Bronchial smooth muscle cell (primary cell): ENCODE data around the gene HELB. TPM values are rescaled to one million over a fixed set of nuclear protein-coding genes. Genes with fewer than 3 reads are reported as not detected.

Experiments
- total RNA-seq: library from RNA; depleted of rRNA; stranded (reverse); fragments of >200 nt; gene quantifications from 2 replicates; pipeline ENCODE4 v1.2.1, GENCODE V29; 2014

HELB gene
- total RNA-seq: 1.5 and 2.2 TPM in 2 replicates

DNA sequence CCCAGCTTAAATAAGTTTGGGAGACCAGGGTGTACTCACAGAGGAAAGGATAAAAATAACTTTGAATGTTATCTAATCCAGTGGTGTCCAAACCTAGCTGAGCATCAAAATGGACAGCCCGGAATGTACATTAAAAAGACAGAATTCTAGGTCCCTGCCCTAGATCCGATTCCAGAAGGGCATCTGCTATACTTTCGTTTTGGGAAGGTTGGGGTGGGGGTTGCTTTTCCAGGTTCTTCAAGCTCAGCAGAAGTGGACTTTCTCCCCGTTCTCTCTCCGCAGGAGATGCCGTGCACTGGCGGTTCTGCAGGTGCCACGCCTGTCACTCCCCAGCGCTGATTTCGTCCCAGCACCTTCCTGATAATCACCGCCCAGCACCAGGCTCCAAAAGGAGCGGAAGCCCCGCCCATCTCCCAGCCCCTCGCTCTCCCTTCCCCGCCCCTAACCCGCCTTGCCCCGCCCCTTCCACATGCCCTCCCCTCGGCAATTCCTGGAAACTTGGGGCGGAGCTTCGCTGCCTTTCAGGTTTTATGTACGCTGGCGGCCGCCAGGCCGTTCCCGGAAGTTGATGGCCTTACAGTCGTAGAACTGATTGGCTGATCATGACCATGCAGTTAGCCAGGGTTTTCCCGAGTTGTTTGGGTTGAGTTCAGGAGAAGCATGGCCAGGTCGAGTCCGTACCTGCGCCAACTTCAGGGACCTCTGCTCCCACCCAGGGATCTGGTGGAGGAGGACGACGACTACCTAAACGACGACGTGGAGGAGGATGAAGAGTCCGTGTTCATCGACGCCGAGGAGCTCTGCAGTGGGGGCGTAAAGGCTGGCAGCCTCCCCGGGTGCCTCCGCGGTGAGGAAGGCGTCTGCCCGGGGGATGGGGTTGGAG, at the start of gene HELB:
Gene HELB, plus strand, starts transcription at position 550 of the 883 bp plus-strand sequence. Its CDS starts 111 bp downstream, at position 661.

Other genes starting within 250 kb of the HELB start
- 3.8 and 4.1 TPM in 2 replicates for gene LLPH, start 171.7 kb upstream of the HELB start, total RNA-seq
- gene TMBIM4, start 132.5 kb upstream of the HELB start, total RNA-seq: 36.1 and 54.7 TPM in 2 replicates
- gene IRAK3, start 113.3 kb upstream of the HELB start, total RNA-seq: 5.1 and 6.5 TPM in 2 replicates